ENCODE data around the gene SPATA31E1.

SPATA31E1 gene

DNA sequence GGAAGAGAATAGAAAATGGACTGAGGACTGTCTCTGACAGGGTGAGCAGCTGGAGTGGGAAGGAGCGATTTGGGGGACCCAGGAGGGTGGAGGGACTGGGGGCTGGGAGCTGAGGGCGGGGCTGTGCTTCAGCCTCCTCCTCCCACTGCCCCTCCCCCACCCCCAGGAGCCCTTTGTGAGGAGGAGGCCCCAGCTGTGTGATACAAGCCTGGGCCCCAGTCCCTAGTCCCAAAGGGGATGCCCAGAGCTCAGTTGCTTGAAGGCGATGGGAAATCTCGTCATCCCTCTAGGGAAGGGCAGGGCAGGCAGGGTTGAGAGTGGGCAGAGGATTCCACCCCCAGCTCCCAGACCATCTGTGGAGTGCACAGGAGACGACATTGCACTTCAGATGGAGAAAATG is at the start of gene SPATA31E1:
Gene SPATA31E1 (plus strand): TSS at position 251 of the 400 bp plus-strand sequence. CDS start 15 bp downstream, at position 266.
- DNase-seq (ENCODE audit: low read depth) = peak; percentile 13
- no peak within 1 kb of the TSS for H3K4me3 ChIP-seq (ENCODE audit: control insufficient read depth, low read depth, low read length)
- TF ChIP-seq, protein P1, sequence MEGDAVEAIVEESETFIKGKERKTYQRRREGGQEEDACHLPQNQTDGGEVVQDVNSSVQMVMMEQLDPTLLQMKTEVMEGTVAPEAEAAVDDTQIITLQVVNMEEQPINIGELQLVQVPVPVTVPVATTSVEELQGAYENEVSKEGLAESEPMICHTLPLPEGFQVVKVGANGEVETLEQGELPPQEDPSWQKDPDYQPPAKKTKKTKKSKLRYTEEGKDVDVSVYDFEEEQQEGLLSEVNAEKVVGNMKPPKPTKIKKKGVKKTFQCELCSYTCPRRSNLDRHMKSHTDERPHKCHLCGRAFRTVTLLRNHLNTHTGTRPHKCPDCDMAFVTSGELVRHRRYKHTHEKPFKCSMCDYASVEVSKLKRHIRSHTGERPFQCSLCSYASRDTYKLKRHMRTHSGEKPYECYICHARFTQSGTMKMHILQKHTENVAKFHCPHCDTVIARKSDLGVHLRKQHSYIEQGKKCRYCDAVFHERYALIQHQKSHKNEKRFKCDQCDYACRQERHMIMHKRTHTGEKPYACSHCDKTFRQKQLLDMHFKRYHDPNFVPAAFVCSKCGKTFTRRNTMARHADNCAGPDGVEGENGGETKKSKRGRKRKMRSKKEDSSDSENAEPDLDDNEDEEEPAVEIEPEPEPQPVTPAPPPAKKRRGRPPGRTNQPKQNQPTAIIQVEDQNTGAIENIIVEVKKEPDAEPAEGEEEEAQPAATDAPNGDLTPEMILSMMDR (conservative IDR thresholded peaks at IDR 0.05; ENCODE audit: control insufficient read depth, insufficient read depth, low read depth, low read length) = no peak

DNA sequence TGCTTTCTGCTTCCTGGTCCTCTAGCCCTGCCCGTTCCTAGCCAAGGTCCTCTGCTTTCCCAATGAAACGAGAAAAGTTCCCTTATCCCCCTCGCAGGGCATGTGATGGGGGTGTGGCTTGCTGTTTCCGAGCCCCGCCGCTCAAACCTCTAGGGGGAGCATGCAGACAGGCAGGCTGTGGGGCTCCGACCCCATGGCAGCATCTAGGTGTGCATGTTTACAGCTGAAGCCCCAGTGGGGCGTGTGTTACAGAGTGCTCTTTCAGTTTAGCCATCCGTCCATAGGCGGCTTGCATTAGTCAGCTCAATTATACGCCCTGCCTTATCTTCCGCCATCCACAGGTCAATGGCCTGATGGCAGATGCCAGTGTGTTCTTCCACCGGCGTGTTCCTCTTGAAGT is 48.3 kb upstream of the SPATA31E1 start:
- TF ChIP-seq, protein P1 (conservative IDR thresholded peaks at IDR 0.05; ENCODE audit: control insufficient read depth, insufficient read depth, low read depth, low read length) = peak; percentile 8
- H3K4me3 ChIP-seq (ENCODE audit: control insufficient read depth, low read depth, low read length) = no peak overlapping the region
- no peak for DNase-seq (ENCODE audit: low read depth)

DNA sequence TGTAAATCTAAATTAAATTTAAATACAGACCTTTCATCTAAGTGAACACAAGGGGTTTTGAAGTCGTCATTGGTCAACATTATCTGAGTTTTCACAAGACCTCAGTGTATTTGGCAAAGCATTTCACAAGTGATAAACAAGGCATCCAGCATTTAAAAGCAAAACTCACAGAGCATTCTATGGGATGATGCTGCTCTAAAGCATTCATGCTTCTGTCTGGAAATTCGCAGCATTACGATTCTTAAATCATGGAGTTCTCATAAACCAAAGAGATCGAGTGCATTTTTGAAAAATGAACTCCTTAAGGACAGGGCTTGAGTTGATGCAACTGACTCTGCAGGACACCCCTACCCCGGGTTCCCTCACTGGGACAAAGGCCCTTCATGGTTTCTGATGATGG is 46.1 kb upstream of the SPATA31E1 start:
- no peak overlapping the region for H3K4me3 ChIP-seq (ENCODE audit: control insufficient read depth, low read depth, low read length)
- TF ChIP-seq, protein P1 (conservative IDR thresholded peaks at IDR 0.05; ENCODE audit: control insufficient read depth, insufficient read depth, low read depth, low read length) = no peak
- DNase-seq (ENCODE audit: low read depth) = no peak

DNA sequence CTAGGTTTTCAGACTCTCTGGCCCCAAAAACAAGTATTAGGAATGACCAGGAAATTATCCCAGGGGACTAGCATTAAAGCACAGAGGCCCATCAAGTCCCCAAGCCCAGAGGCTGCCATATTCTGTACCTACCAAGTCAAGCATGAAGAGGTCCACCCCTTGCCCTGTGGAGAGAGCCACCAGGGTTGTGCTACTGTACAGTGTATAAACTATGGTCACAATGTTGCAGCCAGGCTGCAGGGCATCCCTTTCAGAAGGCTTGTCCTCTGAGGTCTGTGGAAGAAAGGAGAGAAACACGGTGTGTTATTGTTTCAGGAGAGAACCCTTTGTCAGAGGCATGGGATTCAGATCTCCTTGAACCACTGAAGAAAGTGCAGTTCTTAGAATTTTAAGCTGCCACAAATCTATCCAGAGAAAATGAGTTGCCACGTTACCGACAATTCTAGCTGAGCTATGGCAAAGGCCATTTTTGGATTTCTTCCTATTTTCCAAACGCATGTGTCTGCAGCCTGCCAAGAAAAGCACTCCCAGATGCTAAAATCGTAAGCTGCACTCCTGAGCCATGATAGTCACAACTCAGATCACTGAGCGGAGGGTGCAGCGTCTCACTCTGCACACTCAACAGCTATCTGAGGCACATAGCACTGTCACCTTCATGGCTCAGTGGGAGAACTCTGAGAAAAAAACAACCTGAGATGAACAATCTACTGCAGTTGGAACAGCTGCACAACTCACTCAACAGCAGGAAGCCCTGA is 45.5 kb upstream of the SPATA31E1 start:
- TF ChIP-seq, protein P1 (conservative IDR thresholded peaks at IDR 0.05; ENCODE audit: control insufficient read depth, insufficient read depth, low read depth, low read length) = no peak
- no peak overlapping the region for H3K4me3 ChIP-seq (ENCODE audit: control insufficient read depth, low read depth, low read length)
- peak; percentile 58 for DNase-seq (ENCODE audit: low read depth)

DNA sequence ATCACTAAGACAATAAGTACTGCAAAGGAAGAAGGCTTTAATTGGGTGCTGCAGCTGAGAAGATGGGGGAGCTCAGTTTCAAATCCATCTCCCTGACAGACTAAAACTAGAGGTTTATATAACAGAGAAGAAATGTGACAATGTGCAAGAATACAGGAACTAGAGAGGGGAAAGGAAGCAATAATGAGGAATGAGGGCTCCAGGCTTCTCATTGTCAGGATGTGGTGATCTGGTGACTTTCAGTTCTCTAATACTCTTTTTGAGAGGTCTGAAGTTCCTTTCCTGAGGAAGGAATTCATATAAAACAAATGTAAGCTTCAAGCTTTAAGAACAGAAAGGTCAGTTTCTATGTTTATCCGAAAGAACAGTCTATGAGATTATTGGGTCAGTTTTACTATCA is 42.5 kb upstream of the SPATA31E1 start:
- TF ChIP-seq, protein P1 (conservative IDR thresholded peaks at IDR 0.05; ENCODE audit: control insufficient read depth, insufficient read depth, low read depth, low read length) = no peak
- no peak for DNase-seq (ENCODE audit: low read depth)
- no peak overlapping the region for H3K4me3 ChIP-seq (ENCODE audit: control insufficient read depth, low read depth, low read length)

DNA sequence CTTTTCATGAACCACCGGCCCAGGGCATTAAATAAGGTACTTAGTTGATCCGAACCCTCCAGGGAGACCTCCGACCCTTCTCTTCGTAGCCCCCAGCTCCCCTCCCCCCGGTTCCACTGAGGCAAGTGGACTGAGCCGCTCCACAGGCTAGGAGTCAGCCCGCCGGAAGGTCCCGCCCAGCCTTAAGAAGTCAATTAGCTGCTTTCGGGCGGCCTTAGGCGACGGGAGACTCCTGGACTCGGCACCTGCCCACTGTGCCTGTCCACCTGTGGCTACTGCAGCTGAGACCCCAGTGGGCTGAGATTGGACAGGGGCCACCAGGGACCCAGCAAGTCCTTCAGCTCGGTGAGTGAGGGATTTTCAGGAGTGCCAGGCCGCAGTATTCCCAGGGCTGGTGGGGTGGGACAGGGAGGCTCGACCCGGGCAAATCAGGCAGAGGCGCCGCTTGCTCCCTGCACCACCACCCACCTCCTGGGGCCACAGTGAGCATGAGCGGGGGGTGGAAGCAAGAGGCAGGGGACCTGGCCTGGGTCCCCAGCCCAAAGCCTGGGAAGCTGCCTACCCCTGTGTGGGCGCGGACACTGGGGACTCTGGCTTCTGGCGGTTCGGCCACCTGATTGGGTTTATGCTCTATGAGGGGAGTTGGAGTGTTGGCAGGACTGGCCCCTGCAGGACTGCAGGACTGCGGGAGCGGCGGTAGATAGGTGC is 39.6 kb upstream of the SPATA31E1 start:
- no peak for DNase-seq (ENCODE audit: low read depth)
- TF ChIP-seq, protein P1 (conservative IDR thresholded peaks at IDR 0.05; ENCODE audit: control insufficient read depth, insufficient read depth, low read depth, low read length) = no peak
- no peak overlapping the region for H3K4me3 ChIP-seq (ENCODE audit: control insufficient read depth, low read depth, low read length)

Data from fibroblast of mammary gland (primary cell).